GM12891 (cell line): Measurements from ENCODE around the gene ACE2.

ENCODE experiments used
- POLR2A ChIP-seq: IDR thresholded peaks from 2 replicates; pipeline ENCODE4 v1.6.1; 2011; ENCODE audit warnings: low read depth, low read length, control low read depth
- POLR2AphosphoS5 ChIP-seq: IDR thresholded peaks from 2 replicates; pipeline ENCODE4 v1.6.1; 2011; ENCODE audit warnings: low read depth, low read length, control low read depth
- TAF1 ChIP-seq: IDR thresholded peaks from 2 replicates; pipeline ENCODE4 v1.6.1; 2011; ENCODE audit warnings: low read depth, low read length, control low read depth

DNA sequence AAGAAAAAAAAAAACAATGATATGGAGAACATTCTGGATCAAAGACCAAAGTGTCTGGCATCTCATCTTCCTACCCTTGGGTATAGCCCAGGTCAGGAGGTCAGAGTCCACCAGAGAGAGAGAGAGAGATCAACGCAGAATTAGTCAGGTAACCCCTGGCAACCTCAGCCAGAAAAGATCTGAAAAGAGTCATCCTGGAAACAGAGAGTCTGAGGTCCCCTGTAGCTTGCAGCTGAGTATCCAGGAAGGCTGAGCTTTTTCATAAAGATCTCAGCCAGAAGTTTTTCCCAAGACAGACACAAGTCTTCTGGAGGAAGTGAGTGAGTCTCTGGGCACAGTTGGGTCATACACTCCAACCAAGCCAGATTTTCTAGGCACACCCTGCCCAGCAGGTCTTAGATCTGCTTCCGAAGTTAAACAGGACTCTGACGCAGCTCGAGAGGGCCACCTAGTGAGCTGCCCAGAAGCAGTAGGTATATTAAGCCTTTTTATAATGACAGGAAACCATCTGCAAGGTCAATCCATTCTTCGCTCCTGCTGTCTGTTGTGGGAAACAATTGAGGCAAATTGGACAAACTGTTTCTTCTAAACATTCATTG is 35.7 kb downstream of the ACE2 start:
- TF ChIP-seq TAF1 (no peak), POLR2AphosphoS5 (no peak), POLR2A (no peak)
